IMR-90 (cell line): ENCODE data around the gene GRPEL2. TPM values are rescaled to one million over a fixed set of nuclear protein-coding genes. Genes with fewer than 3 reads are reported as not detected.

Experiments used
- ATAC-seq: fragments of 200-7000 bp; cut with Tn5 transposase; 2 replicates; pipeline ENCODE4 v1.9.1; 2020; ENCODE audit warnings: low read depth, mild to moderate bottlenecking, moderate library complexity
- BruUV-seq: library from RNA; stranded (reverse); fragments of 400-500 nt; replicated peaks from 2 replicates; lab custom pipeline; 2021; lab: Mats Ljungman, UMichigan
- CTCF ChIA-PET: fragments of 300-600 bp; formaldehyde crosslinking; extraction: SDS; loops from one replicate; lab custom pipeline; 2021; ENCODE audit warnings: antibody characterized with exemption; lab: Yijun Ruan, JAX
- POLR2A ChIA-PET: fragments of 300-600 bp; sonication (Branson Sonifier 250); formaldehyde crosslinking; loops from one replicate; lab custom pipeline; 2022; ENCODE audit warnings: antibody characterized with exemption; ENCODE audit not compliant: unreplicated experiment; lab: Charles Lee
- DNase-seq: peaks from one replicate; pipeline ENCODE4 v3.0.0; 2013
- H2AFZ ChIP-seq: replicated peaks from 2 replicates; pipeline ENCODE3; 2013; ENCODE audit warnings: low read length, mild to moderate bottlenecking; ENCODE audit not compliant: poor library complexity
- H2AK5ac ChIP-seq: 2 replicates; pipeline ENCODE4 v1.6.1; 2013; ENCODE audit warnings: low read depth, low read length, inconsistent platforms
- H2AK9ac ChIP-seq: replicated peaks from 2 replicates; pipeline ENCODE3; 2013; ENCODE audit warnings: mild to moderate bottlenecking, low read depth, low read length, moderate library complexity; ENCODE audit not compliant: poor library complexity
- H2BK120ac ChIP-seq: 2 replicates; pipeline ENCODE4 v1.6.1; 2013; ENCODE audit warnings: low read depth, low read length, inconsistent platforms
- H2BK15ac ChIP-seq: 3 replicates; pipeline ENCODE4 v1.6.1; 2013; ENCODE audit warnings: low read depth, low read length, inconsistent platforms
- H2BK20ac ChIP-seq: 2 replicates; pipeline ENCODE4 v1.6.1; 2013; ENCODE audit warnings: low read depth, mild to moderate bottlenecking, inconsistent platforms, low read length, moderate library complexity
- H2BK5ac ChIP-seq: 2 replicates; pipeline ENCODE4 v1.6.1; 2013; ENCODE audit warnings: mild to moderate bottlenecking, low read depth, low read length, inconsistent platforms; ENCODE audit not compliant: poor library complexity, severe bottlenecking
- H3K14ac ChIP-seq: replicated peaks from 2 replicates; pipeline ENCODE4 v1.6.1; 2013; ENCODE audit warnings: low read depth, low read length, inconsistent platforms
- H3K18ac ChIP-seq: 2 replicates; pipeline ENCODE4 v1.6.1; 2013; ENCODE audit warnings: low read depth, low read length, control low read depth
- H3K23ac ChIP-seq: 2 replicates; pipeline ENCODE4 v1.6.1; 2013; ENCODE audit warnings: low read depth, low read length, inconsistent platforms
- H3K27ac ChIP-seq: 2 replicates; pipeline ENCODE4 v1.5.1; 2013; ENCODE audit warnings: mild to moderate bottlenecking, control low read depth, low read length; ENCODE audit not compliant: insufficient read depth
- H3K27me3 ChIP-seq: 2 replicates; pipeline ENCODE4 v1.6.1; 2013; ENCODE audit warnings: low read length; ENCODE audit not compliant: control insufficient read depth, insufficient read depth
- H3K36me3 ChIP-seq: 2 replicates; pipeline ENCODE4 v1.6.1; 2013; ENCODE audit warnings: low read length, mixed read lengths; ENCODE audit not compliant: control insufficient read depth, insufficient read depth
- H3K4ac ChIP-seq: 2 replicates; pipeline ENCODE4 v1.6.1; 2013; ENCODE audit warnings: low read depth, low read length, inconsistent platforms
- H3K4me1 ChIP-seq: 2 replicates; pipeline ENCODE4 v1.6.1; 2013; ENCODE audit warnings: low read length, mixed read lengths; ENCODE audit not compliant: control insufficient read depth, insufficient read depth
- H3K4me2 ChIP-seq: 2 replicates; pipeline ENCODE4 v1.6.1; 2013; ENCODE audit warnings: low read depth, mild to moderate bottlenecking, control low read depth, low read length, moderate library complexity
- H3K4me3 ChIP-seq: 2 replicates; pipeline ENCODE4 v1.5.1; 2013; ENCODE audit warnings: low read depth, mild to moderate bottlenecking, control low read depth, low read length, moderate library complexity; ENCODE audit not compliant: insufficient read depth
- H3K56ac ChIP-seq: 2 replicates; pipeline ENCODE4 v1.6.1; 2013; ENCODE audit warnings: low read length, inconsistent platforms; ENCODE audit not compliant: insufficient read depth; ENCODE audit errors: extremely low read depth
- H3K79me1 ChIP-seq, 2 experiments: 2 replicates each; pipeline ENCODE4 v1.6.1; 2013; ENCODE audit warnings: low read length in 2 of 2, inconsistent platforms in 1 of 2, low read depth in 1 of 2
- H3K9ac ChIP-seq: 2 replicates; pipeline ENCODE4 v1.6.1; 2013; ENCODE audit warnings: low read depth, low read length, control low read depth
- H3K9me1 ChIP-seq: 2 replicates; pipeline ENCODE4 v1.6.1; 2013; ENCODE audit warnings: low read length, inconsistent platforms; ENCODE audit not compliant: insufficient read depth
- H3K9me3 ChIP-seq: 2 replicates; pipeline ENCODE4 v1.6.1; 2013; ENCODE audit warnings: low read length; ENCODE audit not compliant: control insufficient read depth, insufficient read depth
- H4K20me1 ChIP-seq: 2 replicates; pipeline ENCODE4 v1.6.1; 2013; ENCODE audit warnings: low read length, inconsistent platforms; ENCODE audit not compliant: insufficient read depth
- H4K5ac ChIP-seq: 2 replicates; pipeline ENCODE4 v1.6.1; 2013; ENCODE audit warnings: mild to moderate bottlenecking, low read depth, low read length, control low read depth
- H4K8ac ChIP-seq, 2 experiments: 2 replicates each; pipeline ENCODE4 v1.6.1; 2013; ENCODE audit warnings: low read depth in 2 of 2, low read length in 2 of 2, control low read depth in 1 of 2, inconsistent platforms in 1 of 2
- H4K91ac ChIP-seq: 2 replicates; pipeline ENCODE4 v1.6.1; 2013; ENCODE audit warnings: low read depth, low read length, inconsistent platforms; ENCODE audit not compliant: insufficient read depth
- CEBPB ChIP-seq: IDR thresholded peaks from 2 replicates; pipeline ENCODE4 v1.6.1; 2012; ENCODE audit warnings: low read depth, low read length, improper control_type of control experiment
- MAFK ChIP-seq: IDR thresholded peaks from 2 replicates; pipeline ENCODE4 v1.6.1; 2012; ENCODE audit warnings: low read depth, low read length, improper control_type of control experiment
- MXI1 ChIP-seq: IDR thresholded peaks from 2 replicates; pipeline ENCODE4 v1.6.1; 2012; ENCODE audit warnings: low read depth, mild to moderate bottlenecking, low read length, moderate library complexity, borderline replicate concordance
- POLR2A ChIP-seq: IDR thresholded peaks from 2 replicates; pipeline ENCODE4 v1.6.1; 2012; ENCODE audit warnings: mild to moderate bottlenecking, low read depth, low read length
- RFX5 ChIP-seq: IDR thresholded peaks from 2 replicates; pipeline ENCODE4 v1.8.0; 2012; ENCODE audit warnings: low read depth, mild to moderate bottlenecking, low read length, moderate library complexity
- SMC3 ChIP-seq: fragments of 150-350 bp; IDR thresholded peaks from 2 replicates; pipeline ENCODE4 v1.6.1; 2016; ENCODE audit warnings: low read depth, mild to moderate bottlenecking, antibody characterized with exemption, low read length, moderate library complexity
- WGBS, 2 experiments: methylation state at CpG; one replicate each; pipeline versions ENCODE4 v1.1.5 to v1.1.7; 2013; ENCODE audit warnings: missing lambda C conversion rate in 2 of 2; ENCODE audit not compliant: insufficient read length in 1 of 2; ENCODE audit errors: extremely low coverage in 2 of 2; 5-methylcytosine and 5-hydroxymethylcytosine counted together
- dilution Hi-C: fragments of 300-500 bp; cut with HindIII; formaldehyde crosslinking; loops from one replicate; pipeline ENCODE4 v1.14.3; 2018; ENCODE audit warnings: low sequenced_read_pairs; ENCODE audit not compliant: unreplicated experiment
- in situ Hi-C: fragments of 300-500 bp; cut with MboI; formaldehyde crosslinking; loops from 3 replicates; pipeline ENCODE4 v1.14.3; 2019; ENCODE audit warnings: low sequenced_read_pairs, inconsistent platforms, mixed read lengths
- intact Hi-C: fragments of 100-400 bp; cut with micrococcal nuclease; formaldehyde crosslinking; loops from 2 replicates; pipeline ENCODE4 v1.10.0; 2022
- polyA plus RNA-seq, 3 experiments: library from polyadenylated mRNA; depleted of rRNA; stranded (reverse); fragments of >200 nt; gene quantifications; 2 replicates each; pipeline ENCODE4 v1.2.3, GENCODE V29; 2012; ENCODE audit warnings: low replicate concordance in 1 of 3
- total RNA-seq: library from RNA; depleted of rRNA; stranded (reverse); fragments of >200 nt; gene quantifications from 2 replicates; pipeline ENCODE4 v1.2.3, GENCODE V29; 2012

The GRPEL2 gene
- total and polyA plus RNA-seq, 2 of the 4 experiments (the other 2 are of a cell fraction) = 6.2 to 18.1 TPM

- TF ChIP-seq SMC3 (no peak), POLR2A (no peak)
These were observed 11.4 kb upstream of the GRPEL2 start (continued) for GRCh38 chr5:149333711-149334443.

GRCh38 chr5:149337736-149338135, 7.6 kb upstream of the GRPEL2 start:
- H3K27me3 ChIP-seq = no peaks in the 10 kb centered on the region
- H3K4me3 ChIP-seq = no peak overlapping the region
- H3K23ac ChIP-seq = no peak overlapping the region
- H2AK9ac ChIP-seq = no peak overlapping the region
- H4K91ac ChIP-seq = no peak overlapping the region
- peaks cover 9% of the 10 kb centered on the region for H3K9me1 ChIP-seq
- H2AK5ac ChIP-seq = no peak overlapping the region
- no peak for TF ChIP-seq MXI1
- no peak for TF ChIP-seq MAFK
- TF ChIP-seq CEBPB = no peak
- no peak for TF ChIP-seq RFX5
- no peak for ATAC-seq
- no peak overlapping the region for H3K27ac ChIP-seq
- dilution Hi-C loops = no loop called here
- H3K79me1 ChIP-seq = no peaks in the 10 kb centered on the region
- no peaks in the 10 kb centered on the region for H4K20me1 ChIP-seq
- ChIA-PET POLR2A (no interaction called here), CTCF (interaction anchor here (1.0 kb wide), 1 partner anchor 15 kb away, joined by 4 read pairs; no protein-coding TSS in a partner anchor)
- no peak overlapping the region for H4K5ac ChIP-seq
- no peak overlapping the region for H3K14ac ChIP-seq
- intact Hi-C loops = no loop called here
- H2BK15ac ChIP-seq = no peak overlapping the region
- H3K4me1 ChIP-seq = peaks cover 6% of the 10 kb centered on the region
- H3K9ac ChIP-seq = no peak overlapping the region
- no peak overlapping the region for H2BK5ac ChIP-seq
- no CpG with 5 or more reads among the region's 4 CpGs for WGBS, 2 experiments
- H2BK20ac ChIP-seq = no peak overlapping the region
- no peaks in the 10 kb centered on the region for H3K9me3 ChIP-seq
- no peak for DNase-seq
- H2AFZ ChIP-seq = no peak overlapping the region
- H3K56ac ChIP-seq = no peak overlapping the region
- H3K36me3 ChIP-seq = no peaks in the 10 kb centered on the region
- H3K4ac ChIP-seq = no peak overlapping the region
- H3K4me2 ChIP-seq = no peak overlapping the region
- no peak overlapping the region for H2BK120ac ChIP-seq
- no peak overlapping the region for H4K8ac ChIP-seq
- BruUV-seq = no TSS peak
- no peak overlapping the region for H3K18ac ChIP-seq
- in situ Hi-C loops = no loop called here
